NCI-H2227 treated with DMSO at 0.1 percent for 48 hours (cell line): ENCODE measurements around the gene DBF4.
"Not testable (repeated sequence)": the region's sequence is repeated elsewhere in the genome, so short reads cannot be mapped to it uniquely, and the experiment has no call there.

Source experiments
- DNase-seq: peaks from one replicate; lab custom pipeline; 2025; lab: John Stamatoyannopoulos, UW

DBF4 gene, protein sequence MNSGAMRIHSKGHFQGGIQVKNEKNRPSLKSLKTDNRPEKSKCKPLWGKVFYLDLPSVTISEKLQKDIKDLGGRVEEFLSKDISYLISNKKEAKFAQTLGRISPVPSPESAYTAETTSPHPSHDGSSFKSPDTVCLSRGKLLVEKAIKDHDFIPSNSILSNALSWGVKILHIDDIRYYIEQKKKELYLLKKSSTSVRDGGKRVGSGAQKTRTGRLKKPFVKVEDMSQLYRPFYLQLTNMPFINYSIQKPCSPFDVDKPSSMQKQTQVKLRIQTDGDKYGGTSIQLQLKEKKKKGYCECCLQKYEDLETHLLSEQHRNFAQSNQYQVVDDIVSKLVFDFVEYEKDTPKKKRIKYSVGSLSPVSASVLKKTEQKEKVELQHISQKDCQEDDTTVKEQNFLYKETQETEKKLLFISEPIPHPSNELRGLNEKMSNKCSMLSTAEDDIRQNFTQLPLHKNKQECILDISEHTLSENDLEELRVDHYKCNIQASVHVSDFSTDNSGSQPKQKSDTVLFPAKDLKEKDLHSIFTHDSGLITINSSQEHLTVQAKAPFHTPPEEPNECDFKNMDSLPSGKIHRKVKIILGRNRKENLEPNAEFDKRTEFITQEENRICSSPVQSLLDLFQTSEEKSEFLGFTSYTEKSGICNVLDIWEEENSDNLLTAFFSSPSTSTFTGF

DNA sequence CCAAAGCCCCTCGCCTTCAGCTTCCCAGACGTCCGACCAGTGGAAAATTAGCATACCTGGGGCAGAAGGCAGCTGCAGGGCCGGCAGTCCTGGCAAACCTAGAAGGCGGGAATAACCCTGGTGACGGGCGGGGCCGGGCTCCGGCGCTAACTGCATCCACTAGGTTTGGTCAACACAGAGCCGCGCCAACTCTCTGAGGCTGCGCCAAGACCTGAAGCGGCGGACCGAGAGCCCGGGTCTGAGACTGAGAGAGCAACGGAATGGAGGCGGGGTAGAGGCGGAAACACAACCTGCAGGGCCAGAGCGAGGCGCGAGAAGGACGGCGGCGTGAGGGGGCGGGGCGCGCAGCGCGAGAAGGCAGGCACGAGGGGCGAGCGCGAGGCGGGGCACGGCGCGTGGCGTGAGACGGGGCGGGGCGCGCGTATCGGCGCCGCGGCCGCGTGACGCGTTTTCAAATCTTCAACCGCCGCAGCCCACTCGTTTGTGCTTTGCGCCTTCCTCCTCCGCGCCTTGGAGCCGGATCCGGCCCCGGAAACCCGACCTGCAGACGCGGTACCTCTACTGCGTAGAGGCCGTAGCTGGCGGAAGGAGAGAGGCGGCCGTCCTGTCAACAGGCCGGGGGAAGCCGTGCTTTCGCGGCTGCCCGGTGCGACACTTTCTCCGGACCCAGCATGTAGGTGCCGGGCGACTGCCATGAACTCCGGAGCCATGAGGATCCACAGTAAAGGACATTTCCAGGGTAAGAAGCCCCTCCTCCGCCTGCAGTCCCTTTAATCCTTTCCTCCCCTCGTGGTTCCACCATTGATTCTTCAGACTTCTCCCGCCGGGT is at the start of gene DBF4, which contains the start of gene SLC25A40:
Gene DBF4 (plus strand): TSS at position 454 of the 829 bp plus-strand sequence. CDS start 240 bp downstream, at position 694.
Gene SLC25A40 (minus strand): TSS at position 321 of the 829 bp plus-strand sequence. CDS start 17,633 bp downstream, outside the sequence.
- DNase-seq, result peak; percentile 98

DNA sequence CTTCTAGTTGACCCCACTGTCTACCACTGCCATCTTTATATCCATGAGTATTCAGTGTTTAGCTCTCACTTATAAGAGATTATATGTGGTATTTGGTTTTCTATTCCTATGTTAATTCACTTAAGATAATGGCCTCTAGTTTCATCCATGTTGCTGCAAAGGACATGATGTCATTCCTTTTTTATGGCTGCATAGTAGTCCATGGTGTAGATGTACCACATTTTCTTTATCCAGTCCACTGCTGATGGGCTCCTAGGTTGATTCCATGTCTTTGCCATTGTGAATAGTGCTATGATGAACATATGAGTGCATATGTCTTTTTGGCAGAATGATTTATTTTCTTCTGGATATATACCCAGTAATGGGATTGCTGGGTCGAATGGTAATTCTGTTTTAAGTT is 47.9 kb upstream of the DBF4 start:
- DNase-seq, result not testable (repeated sequence)

DNA sequence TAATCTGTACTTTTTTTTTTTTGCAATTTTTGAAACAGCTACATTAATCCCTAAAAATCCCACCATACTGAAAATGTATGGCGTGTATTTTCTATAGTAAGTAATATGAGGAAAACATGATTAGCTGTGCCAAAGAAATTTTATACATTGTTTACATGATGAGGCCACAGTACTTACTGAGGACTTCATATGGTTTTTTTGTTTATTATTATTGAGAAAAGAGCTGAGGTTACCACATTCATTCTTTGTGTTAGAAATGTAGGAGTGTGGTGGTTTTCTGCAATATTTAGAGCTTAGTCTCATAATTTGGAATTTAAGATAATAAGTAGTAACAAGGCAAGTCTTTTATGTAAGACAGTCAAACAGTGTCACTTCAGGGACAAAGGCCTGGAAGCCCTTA is 45.2 kb upstream of the DBF4 start:
- DNase-seq, result no peak

DNA sequence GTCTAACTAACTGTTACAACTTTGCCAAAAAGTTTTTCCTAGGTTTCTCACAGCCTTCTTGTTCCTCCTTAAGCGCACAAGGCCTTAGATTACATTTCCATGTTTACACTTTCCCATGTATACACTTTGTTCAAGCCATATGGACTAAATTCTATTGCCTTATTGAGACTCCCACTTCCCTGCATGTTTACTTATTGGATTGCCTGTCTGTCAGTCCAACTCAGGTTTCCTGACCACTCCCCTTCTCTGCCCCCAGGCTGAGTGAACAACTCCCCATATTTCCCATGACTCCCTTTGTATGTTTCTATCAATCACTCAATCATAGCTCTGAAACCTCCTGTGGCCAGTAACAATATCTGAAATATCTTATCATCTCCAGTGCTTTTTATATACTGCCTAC is 43.2 kb upstream of the DBF4 start:
- DNase-seq, result no peak

DNA sequence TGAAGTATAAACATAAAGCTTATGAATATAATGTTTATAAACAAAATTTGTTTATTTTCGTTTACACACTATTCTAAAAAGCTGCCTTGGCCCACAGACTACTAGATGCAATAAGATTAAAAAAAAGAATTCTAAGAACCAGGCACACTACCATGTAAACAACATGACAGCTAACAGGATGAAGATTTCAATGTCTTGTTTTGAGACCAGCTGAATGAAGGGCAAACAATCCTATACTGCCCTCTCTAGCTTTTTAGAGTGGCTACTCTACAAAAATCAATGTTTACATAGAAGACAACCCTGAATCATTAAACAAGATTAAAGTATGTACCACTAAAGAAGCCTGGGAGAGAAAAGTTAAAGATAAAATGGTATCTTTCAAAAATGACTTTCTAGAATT is 38.7 kb upstream of the DBF4 start:
- DNase-seq, result no peak

DNA sequence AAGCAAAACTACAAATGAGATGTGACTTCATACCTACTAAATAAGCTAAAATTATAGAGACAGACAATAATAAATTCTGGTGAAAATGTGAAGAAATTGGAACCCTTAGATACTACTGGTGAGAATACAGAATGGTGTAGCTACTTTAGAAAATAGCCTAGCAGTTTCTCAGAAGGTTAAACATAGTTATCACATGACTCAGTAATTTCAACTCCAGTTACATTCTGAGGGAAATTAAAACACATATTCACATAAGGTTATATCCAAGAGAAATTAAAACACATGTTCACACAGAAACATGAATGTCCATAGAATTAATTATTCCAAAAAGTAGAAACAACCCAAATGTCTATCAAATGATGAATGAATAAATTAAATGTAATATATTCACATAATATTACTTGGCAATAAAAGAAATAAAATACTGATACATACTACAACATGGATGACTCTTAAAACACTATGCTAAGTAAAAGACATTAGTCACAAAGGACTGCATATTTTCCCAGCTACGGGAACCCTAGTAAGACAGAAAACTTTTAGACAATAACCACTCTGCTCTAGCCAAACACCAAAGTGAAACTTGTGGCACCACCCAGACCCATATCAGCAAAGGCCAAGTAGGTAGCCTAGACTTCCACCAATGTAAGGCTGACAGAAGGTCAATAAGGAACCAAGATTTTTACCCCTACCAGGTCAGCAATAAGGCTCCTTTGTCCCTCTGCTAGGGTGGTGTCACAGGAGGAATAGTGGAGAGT is 25.3 kb upstream of the DBF4 start:
- DNase-seq, result no peak

DNA sequence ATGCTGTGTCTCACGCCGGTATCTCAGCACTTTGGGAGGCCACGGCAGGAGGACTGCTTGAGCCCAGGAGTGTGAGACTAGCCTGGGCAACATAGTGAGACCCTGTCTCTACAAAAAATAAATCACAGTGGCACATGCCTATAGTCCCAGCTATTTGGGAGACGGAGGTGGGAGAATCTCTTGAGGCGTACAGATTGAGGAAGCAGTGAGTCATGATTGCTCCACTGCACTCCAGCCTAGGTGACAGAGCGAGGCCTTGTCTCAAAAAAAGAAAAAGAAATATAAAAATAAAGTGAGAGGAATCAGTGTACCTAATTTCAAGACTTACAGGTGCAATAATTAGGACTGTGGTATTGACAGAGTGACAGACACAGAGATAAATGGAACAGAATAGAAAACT is 24.0 kb upstream of the DBF4 start:
- no peak for DNase-seq

DNA sequence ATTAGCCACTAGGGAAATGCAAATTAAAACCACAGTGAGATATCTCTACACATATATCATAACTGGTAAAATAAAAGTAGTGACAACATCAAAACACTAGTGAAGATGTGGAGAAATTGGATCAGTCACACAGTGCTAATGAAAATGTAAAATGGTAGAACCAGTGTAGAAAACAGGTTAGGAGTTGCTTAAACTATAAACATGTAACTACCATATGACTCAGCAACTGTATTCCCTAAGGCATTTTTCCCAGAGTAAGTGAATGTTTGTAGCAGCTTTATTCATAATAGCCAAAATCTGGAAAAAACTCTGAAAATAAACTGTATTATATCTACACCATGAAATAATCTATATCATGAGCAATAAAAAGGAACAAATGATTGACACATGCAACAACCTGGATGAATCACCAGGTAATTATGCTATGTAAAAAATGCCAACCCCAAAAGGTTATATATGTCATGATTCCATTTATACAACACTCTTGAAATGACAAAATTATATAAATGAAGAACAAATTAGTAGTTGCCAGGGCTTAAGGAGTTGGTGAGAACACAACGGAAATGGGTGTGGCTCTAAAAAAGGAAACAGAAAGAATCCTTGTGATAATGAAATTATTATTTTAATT is 22.9 kb upstream of the DBF4 start:
- no peak for DNase-seq

DNA sequence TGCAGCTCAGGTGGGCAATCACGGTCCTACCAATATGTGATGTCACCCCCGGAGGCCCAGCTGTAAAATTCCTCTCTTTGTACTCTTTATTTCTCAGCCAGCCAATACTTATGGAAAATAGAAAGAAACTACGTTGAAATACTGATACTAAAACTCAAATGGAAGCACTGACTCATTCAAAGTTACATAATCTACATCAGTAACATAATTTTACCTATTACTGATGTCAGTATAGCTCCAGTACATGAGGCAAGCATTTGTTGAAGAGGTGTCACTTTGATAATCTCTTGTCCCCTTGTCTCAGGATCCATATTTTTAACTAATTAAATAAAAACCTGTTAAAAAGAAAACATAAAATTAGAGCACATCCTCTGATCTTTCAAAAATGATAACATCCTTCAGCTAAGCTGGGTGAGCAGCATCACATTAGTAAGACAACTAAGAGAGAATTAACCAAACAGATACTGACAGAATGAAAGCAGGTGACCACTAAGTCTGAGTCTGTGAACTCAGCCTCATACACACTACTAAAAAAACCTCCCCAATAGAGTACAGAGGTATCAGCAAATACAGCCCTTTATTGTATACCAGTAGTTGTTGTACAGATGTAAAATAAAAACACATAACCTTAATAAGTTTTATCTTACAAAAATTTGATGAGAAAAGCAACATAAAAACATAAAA is 17.7 kb upstream of the DBF4 start:
- DNase-seq, result no peak

DNA sequence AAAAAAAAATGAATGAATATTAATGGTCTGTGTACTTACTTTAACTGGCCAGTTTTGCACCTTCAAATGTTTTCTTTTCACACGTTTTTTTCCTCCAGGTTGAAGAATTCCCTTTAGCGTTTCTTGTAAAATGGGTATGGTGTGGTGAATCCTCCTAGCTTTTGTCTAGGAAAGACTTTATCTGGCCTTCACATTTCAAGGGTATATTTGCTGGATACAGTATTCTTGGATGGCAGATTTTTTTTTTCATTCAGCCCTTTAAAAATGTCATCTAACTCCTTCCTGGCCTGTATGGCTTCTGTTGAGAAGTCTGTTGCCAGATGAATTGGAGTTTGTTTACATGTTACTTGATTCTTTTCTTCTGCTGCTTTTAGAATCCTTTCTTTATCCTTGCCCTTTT is 10.2 kb upstream of the DBF4 start:
- no peak for DNase-seq

DNA sequence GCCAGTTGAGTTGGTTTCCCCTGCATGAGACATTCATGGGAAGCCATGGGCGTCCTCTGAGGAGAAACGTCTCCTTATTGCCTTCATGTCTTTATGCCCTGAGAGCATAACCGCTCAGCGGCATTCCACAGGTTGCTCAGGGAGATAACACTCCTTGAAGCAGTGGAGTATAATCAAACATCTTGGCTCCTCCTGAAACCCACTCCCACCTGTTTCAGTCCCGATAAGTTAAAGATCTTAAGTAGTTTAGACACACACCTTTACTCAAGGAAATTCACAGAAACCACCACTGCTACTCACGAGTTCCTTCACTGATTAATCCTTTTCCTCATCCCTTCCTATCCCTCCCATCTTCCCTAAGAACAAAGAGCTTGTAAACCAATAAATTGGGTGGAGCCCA is 9.8 kb upstream of the DBF4 start:
- not testable (repeated sequence) for DNase-seq

DNA sequence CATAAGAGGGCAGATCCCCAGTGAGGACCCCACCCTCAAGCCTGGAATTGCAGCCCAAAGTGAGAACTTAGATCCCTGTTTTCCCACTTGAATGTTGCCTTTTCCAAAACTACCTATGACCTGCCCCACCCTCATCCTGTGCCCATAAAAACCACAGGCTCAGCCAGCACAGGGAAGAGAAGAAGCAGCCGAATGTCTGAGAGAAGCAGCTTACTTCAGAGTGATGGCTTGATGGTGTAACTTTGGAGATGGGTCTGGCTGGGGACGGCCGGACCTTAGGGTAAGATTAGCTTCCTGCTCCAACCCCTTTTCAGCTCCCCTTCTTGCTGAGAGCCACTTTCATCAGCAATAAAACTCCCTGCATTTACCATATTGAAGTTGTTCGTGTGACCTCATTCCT is 5.8 kb upstream of the DBF4 start:
- no peak for DNase-seq

DNA sequence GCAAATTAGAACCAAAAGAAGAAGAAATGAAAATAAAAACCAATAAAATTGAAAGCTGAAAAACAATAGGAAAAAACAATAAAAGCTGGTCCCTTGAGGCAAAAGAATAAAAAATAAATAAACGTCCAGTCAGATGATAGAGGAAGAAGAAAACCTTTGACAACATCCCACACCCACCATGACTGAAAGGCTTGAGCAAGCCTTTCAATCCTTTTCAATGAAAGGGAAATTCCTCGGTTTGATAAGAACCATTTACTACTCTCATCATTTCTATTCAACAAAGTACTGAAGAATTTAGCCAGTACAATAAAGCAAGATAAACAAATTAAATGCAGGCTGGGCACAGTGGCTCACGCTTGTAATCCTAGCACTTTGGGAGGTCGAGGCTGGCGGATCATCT is 3.9 kb upstream of the DBF4 start:
- DNase-seq, result no peak

DNA sequence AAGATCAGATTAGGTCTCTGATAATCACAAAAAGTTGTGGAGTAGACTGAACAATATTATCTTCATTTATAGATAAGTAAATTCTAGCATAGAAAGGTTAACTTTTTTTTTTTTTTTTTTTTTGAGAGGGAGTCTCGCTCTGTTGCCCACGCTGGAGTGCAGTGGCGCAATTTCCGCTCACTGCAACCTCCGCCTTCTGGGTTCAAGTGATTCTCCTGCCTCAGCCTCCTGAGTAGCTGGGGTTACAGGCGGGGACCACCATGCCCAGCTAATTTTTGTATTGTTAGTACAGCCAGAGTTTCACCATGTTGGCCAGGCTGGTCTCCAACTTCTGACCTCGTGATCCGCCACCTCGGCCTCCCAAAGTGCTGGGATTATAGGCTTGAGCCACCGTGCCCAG is 3.0 kb upstream of the DBF4 start:
- not testable (repeated sequence) for DNase-seq

DNA sequence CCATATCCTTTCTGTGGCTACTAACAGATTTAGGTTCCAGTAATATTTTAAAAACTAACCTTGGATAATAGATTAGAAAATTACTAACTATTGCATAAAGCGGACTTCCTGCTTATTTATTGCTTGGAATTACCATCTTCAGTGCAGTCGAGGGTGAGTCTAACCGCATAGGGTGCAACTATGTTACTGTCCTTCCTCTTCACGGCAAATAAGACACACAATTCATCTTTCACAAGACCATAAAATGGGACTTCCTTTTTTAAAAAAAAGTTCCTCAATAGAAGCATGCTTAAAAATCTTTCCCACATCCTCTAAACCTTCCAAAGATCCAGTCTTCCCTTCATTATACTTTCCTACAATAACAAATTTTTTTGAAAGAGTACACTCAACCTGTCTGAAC is 2.2 kb upstream of the DBF4 start:
- DNase-seq, result no peak

DNA sequence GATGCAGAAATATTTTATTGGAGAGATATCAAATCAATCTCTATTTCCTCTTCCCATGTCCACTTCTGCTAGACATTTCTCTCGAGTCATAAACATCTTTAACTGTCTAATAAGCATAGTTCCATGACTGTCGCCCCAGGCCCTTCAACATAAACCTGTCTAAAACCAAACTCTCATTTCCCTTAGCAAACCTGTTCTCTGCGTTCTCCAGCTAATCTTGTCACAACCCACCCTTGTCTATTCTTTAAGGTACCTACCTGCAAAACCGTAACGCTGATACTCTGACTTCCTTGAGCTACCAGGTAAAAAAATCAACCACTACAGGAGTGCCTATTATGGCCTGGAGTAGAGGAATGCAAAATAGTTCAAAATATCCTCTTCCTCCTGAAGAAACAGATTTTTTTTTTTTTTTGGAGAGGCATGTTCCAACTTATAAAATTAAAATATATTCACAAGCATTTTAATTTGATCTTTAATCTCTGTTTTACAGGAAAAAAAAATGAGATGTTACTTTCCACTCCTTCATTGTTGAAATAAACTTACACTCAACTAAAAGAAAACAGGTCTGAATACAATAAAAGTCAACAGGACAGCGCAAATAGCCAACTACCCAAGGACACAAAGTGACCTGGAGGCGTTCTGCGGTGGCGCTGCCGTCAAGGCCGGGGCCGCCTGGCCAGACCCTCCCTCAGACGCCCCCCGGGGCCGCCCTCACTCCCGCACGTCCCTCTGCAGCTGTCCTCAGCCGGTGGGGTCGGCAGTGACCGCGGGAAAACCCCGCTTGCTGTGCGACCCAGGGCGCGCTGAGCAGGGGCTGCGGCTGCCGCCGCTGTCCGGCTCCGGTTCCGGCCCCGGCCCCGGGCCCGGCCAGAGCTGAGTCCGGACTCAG is 898 bp upstream of the DBF4 start:
- peak; percentile 60 for DNase-seq

DNA sequence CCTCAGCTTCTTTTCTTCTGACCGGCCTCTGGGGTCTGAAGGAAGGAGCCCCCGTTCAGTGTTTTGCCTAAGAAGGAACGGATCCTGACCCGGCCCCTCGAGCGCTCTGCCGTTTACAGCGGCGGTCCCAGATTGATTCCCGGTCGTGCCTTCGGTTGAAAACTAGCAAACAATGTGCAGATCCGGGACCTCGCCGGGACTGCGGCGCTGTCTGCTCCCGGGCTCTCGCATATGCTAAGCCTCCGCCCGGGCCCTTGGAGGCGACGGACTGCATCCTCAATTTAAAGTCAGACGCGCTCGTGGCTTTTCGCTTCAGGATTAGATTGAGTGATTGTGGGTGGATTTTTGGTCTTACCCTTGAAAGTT is 559 bp downstream of the DBF4 start:
- DNase-seq, result no peak

DNA sequence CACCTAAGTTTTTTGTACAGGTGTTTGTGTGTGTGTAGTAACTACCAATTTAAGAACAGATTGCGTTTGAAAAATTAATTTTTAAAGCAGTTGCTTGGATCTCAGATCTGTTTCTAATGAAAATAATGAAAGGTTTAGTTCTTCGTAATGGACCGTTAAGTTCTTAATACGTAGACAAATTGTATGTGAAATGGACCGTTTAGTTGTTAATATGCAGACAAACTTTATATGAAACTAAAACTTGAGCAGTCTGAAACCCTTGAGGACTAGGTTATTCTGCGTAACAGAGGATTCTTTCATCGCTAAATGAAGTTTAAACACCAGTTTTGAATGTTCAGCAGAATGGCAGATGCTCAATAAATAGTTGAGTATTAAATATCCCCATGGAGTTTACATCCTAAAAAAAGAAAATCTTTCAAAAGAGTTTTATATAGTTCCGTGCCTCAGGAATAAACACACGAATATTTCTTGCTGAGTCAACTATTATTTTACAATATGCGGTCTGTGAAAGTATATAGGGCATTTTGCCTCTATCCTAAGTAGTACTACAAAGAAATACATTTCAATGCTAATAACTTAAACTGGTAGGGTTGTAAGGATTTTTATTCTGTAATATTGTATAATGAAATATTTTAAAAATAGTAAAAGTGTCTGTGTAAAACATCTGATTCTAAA is 1.2 kb downstream of the DBF4 start:
- no peak for DNase-seq

DNA sequence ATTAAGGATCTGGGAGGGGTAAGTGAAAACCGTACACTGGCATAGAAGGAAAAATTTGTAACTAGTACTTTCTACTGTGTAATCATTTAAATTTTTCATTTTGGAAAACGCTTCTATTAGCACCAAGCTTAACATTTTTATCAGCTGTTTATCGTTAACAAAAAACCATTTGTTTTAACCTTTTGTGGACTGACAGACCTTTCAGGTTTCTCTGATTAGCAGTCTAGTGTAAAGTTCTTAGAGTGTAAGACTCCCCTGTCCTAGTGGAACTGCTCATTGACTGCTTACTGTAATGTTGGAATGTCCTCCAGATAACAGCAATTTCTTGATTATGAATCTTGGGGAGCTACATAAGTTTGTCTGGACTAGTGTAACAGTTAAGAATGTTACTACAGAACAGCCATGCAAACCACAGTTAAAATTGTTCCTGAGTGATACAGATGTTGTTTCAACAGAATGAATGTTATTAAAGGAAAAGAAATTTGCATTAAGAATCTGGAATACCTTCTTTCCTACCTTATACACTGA is 2.0 kb downstream of the DBF4 start:
- DNase-seq, result no peak
